GM18507 (cell line): ENCODE measurements around the gene TAS1R2.
"Not testable (repeated sequence)": the region's sequence is repeated elsewhere in the genome, so short reads cannot be mapped to it uniquely, and the experiment has no call there.

Experiments
- DNase-seq: peaks from one replicate; pipeline ENCODE4 v3.0.0; 2011; ENCODE audit warnings: low read depth; ENCODE audit not compliant: insufficient read length; ENCODE audit errors: extremely low spot score
- FAIRE-seq: peaks from 2 replicates; lab custom pipeline; 2011; peaks lifted over from hg19 to GRCh38; lab: Jason Lieb, UNC

Gene TAS1R2

GRCh38 chr1:18832319-18832718 lies 27.1 kb downstream of the TAS1R2 start:
- DNase-seq, FAIRE-seq: not testable (repeated sequence)

DNA sequence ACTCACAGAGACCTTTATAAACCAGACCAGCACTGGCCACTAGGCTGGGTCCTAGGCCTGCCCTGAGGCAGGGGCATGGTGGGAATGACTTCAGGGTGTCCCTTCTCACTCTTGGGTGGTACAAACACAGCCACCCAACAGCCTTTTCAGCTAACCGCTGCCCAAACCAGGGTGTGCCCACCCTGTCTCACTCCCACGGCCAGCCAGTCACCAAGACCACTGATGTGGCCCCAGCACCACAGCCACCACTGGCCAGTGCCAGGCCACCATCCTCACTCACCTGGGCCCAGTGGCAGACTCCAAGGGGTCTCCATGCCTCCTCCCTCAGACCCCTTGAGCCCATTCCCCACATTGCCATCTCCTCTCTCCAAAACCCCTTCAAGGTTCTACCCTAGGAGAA lies 27.8 kb downstream of the TAS1R2 start:
- DNase-seq: no peak
- no peak for FAIRE-seq

- DNase-seq (no peak), FAIRE-seq (no peak)
These were observed 28.9 kb downstream of the TAS1R2 start for GRCh38 chr1:18830596-18830995.

DNA sequence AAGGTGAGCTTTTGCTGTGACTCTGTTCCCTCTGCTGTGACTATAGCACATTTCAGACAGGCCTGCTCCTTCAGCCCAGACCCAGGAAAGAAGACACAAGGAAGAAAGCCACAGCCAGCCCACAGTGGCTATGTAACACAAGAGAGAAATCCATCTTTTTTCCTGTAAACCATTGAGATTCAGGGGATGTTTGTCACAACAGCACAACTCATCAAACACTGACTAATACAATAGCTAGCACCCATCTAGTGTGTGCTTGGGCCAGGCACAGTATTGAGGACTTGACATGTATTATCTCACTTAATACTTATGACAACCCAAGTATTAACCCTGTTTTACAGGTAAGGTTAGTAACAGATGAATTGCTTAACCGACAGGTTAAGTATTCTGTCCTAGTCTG lies 29.8 kb downstream of the TAS1R2 start:
- FAIRE-seq (no peak), DNase-seq (no peak)

DNA sequence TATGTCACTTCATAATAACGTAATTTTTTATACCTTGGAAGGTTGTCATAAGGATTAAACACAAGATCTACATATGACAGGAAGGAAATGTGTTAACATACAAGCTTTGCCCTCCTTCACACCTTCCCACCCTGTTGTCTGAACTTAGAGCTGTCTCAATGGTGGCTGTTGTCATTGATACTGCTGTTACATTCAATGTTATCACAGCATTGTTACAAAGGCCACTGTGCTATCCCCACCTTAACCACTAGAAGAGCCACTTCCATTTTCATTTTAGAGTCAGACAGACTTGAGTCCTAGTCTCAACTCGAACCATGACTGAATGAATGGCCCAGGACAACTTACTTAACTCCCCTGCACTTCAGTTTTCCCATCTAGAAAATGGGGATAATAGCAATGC lies 31.2 kb downstream of the TAS1R2 start:
- DNase-seq: no peak
- FAIRE-seq: no peak

- no peak for FAIRE-seq
- no peak for DNase-seq
These were observed 36.0 kb downstream of the TAS1R2 start for GRCh38 chr1:18823438-18823837.

DNA sequence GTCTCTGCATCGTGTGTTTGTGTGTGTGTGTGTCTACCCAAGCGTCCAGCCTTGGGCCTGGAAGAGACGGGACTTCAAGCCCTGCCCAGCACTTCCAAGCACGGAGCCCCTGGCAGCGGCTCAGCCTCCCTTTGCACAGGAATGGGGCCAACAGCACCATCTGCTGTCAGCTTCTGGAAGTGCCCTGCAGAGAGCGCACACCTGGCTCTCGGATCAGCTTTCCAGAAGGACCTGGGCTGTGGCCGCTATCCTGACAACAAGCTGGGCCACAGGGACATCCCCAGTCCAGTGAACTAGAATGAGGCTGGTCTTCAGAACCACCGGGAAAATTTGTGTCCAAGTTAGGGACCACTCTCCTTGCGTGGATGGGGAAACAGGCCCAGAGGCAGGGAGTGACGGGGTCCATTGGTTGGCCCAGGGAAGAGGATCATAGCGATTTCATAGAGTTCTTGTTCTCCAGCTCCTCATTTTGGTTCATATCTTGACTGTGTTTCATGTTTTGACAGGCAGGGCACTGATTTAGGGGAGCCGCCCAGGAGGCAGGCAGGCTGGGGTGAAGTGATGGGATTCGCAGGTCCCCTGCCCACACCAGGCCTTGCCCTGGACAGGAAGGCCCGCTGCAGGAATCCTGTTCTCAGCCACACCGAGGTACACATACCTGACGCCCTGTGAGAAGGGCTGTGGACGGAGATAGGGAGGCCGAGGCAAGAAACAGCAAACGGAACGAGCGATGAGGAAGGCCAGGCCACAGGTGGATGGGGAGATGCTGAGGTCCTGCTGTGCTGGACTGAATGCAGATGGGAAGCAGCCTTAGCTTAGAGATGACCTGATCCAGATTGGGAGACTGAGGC lies 38.4 kb downstream of the TAS1R2 start:
- peak; percentile 77 for FAIRE-seq
- DNase-seq: peak; percentile 45

- FAIRE-seq (no peak), DNase-seq (no peak)
These were observed 39.3 kb downstream of the TAS1R2 start for GRCh38 chr1:18819986-18820790.

DNA sequence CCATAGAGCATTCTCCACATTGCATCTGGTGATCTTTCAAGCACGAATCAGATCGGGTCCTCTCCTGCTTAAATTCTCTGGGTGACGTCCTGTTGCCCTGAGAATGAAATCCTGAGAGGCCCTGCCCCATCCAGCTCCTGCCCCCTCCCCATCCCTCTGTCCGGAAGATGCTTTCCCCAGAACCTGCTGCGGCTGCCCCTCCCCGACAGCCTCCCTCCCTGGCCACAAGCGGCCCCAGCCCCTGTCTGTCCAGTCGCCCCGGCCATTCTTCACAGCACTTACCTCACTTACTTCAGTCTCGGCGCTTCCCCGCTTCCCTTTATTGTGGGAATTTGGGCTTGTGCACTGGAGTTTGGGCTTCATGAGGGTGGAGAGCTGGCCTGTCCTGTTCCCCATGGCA lies 40.3 kb downstream of the TAS1R2 start:
- FAIRE-seq (no peak), DNase-seq (no peak)

GRCh38 chr1:18817795-18818435 lies 41.5 kb downstream of the TAS1R2 start:
- FAIRE-seq: no peak

DNA sequence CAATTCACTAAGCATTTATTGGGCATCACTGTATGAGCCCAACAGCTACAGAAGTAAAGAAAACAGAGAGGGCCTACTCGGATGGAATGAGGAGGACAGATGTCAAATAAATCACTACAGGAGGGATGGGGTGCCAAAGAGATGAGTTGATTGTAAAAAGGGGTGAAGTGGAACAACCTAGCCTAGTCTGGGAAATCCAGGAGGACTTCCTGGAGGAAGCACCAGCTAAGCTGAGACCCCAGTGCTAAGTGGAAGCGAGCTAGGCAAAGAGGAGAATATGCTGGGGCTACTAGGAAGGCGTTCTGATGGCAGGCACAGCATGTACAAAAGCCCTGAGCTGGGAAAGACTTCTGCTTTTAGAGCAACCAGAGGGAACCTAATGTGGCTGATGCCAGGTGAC lies 42.1 kb downstream of the TAS1R2 start:
- DNase-seq (no peak), FAIRE-seq (no peak)

More at GRCh38 chr1:18817795-18818435, 41.5 kb downstream of the TAS1R2 start:
- no peak for DNase-seq

DNA sequence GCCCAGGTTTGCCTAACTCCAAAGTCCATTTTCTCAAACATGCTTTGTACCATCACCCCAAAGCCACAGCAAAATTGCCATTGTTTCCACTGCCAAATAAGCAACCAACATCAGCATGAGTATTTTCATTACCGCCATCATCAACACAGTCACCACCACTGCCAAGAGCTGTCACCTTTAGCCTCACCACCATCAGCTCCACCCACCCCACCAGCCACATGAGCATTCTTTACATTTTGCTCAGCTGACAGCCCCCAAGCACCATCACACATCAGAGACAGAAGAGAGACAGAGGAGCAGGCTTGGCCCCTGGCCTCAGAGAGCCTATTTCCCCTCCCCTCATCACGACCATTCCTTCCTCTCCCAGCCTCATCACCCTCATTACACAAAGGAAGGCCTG lies 42.7 kb downstream of the TAS1R2 start:
- DNase-seq (no peak), FAIRE-seq (no peak)

DNA sequence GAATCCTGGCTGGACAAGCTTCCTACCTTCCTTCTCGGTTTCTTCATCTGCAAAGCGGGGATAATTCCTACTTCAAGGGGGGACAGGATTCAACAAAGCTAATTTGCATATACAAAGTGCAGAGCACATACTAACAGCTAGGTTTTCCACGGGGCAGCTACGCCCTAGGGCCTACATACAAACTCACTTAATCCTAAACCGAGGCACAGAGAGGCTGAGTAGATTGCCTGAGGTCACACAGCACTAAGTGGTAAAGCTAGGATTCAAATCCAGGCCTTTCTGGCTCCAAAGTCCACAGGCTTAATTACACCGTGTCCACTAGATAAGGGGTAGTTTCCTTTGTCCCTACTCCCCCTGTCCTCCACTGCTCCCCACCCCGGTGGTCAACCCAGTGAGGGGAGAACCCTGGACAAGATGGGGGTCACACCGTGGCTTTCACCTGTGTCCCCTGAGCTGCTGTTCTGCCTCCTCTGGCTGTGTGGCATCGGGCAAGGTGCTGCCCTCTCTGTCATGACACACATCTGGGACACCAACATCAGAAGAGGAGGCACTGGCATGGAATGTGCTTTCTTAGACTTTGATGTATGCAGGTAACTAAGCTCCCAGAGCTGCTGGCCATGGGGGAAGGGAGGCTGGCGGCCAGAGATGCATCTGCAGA lies 44.5 kb downstream of the TAS1R2 start:
- FAIRE-seq (no peak), DNase-seq (no peak)

DNA sequence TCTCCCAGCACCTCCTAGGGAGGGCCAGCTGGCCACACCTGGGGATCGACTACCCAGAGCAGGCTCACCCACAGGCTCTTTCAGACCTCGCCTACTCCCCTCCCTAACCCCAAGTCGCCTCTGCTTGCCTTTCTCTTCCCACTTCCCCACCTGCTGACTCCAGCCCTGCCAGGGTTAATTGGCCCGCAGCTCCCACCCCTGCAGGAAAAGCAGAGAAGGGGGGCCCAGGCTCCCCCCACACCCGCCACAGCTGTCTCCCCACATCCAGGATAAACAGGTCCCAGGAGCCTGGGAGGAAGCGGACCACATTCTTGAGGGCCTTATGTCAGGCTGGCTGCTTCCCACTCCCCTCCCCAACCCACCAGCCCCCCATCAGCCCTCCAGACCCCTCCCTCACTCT lies 45.0 kb downstream of the TAS1R2 start:
- DNase-seq (no peak), FAIRE-seq (no peak)

GRCh38 chr1:18812453-18812939 lies 47.0 kb downstream of the TAS1R2 start:
- no peak for FAIRE-seq
- DNase-seq: no peak

DNA sequence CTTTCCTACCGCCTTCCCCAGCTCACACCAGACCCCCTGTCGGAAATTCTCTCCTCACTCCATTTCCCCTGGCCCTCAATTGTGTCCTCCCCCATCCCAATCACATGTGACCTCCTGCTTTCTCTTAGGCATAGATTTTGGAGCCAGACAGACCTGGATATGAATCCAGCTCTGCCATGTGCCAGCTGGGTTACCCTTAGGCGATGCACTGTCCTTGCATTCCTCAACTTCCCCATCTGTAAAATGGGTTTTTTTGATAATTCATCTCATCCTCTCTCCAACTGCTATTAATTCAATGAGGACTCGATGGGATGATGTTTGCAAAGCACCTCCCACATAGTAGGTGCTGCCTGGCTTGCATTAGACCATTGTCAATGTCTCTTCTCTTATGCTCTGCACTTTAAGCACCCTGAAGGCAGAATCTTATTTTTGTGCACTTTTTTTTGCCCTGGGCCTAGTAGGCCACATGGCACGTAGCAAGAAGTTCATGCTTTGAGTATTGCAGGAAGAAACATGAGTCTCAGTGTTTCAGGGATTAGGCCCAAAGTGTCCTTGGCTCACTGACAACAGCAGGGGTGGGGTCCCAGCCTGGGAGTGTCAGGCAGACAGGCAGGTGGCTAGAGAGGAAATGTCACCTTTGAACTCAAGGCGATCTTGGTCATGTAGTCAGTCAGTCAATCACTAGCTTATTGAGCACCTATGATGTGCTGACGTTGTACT lies 47.6 kb downstream of the TAS1R2 start:
- FAIRE-seq (no peak), DNase-seq (no peak)

- FAIRE-seq (no peak), DNase-seq (no peak)
These were observed 49.2 kb downstream of the TAS1R2 start for GRCh38 chr1:18809953-18810899.

GRCh38 chr1:18808550-18808949 lies 50.9 kb downstream of the TAS1R2 start:
- no peak for FAIRE-seq
- no peak for DNase-seq
